GM18907 (cell line): ENCODE results near the gene PREX1.

Experiments used
- ATAC-seq: cut with Tn5 transposase; IDR thresholded peaks from one replicate; pipeline ENCODE4 v1.9.1; 2021; ENCODE audit warnings: mild to moderate bottlenecking, moderate library complexity; ENCODE audit not compliant: unreplicated experiment

Gene PREX1

GRCh38 chr20:48615871-48616270 lies 211.9 kb downstream of the PREX1 start:
- ATAC-seq = no peak

- no peak for ATAC-seq
Observed at GRCh38 chr20:48614593-48615274, 213.1 kb downstream of the PREX1 start.

- no peak for ATAC-seq
Observed at GRCh38 chr20:48613926-48614325, 213.9 kb downstream of the PREX1 start.

- ATAC-seq = no peak
Observed at GRCh38 chr20:48612335-48612734, 215.5 kb downstream of the PREX1 start.

GRCh38 chr20:48610996-48611395 lies 216.8 kb downstream of the PREX1 start:
- no peak for ATAC-seq

- peak; percentile 84 for ATAC-seq
Observed at GRCh38 chr20:48609491-48609978, 218.3 kb downstream of the PREX1 start.

GRCh38 chr20:48608756-48609155 lies 219.0 kb downstream of the PREX1 start:
- ATAC-seq = no peak

GRCh38 chr20:48607544-48607865 lies 220.3 kb downstream of the PREX1 start:
- no peak for ATAC-seq

- ATAC-seq = no peak
Observed at GRCh38 chr20:48606841-48607543, 220.8 kb downstream of the PREX1 start.

- no peak for ATAC-seq
Observed at GRCh38 chr20:48606172-48606840, 221.5 kb downstream of the PREX1 start.

GRCh38 chr20:48605364-48606171 lies 222.2 kb downstream of the PREX1 start:
- ATAC-seq = no peak

- ATAC-seq = no peak
Observed at GRCh38 chr20:48604936-48605335, 222.9 kb downstream of the PREX1 start.

GRCh38 chr20:48604426-48604825 lies 223.4 kb downstream of the PREX1 start:
- ATAC-seq = no peak

GRCh38 chr20:48603819-48604405 lies 223.9 kb downstream of the PREX1 start:
- ATAC-seq = no peak

GRCh38 chr20:48603116-48603818 lies 224.5 kb downstream of the PREX1 start:
- ATAC-seq = no peak

- no peak for ATAC-seq
Observed at GRCh38 chr20:48601798-48602197, 226.0 kb downstream of the PREX1 start.

GRCh38 chr20:48600470-48600945 lies 227.3 kb downstream of the PREX1 start:
- no peak for ATAC-seq

GRCh38 chr20:48599748-48600469 lies 227.9 kb downstream of the PREX1 start:
- no peak for ATAC-seq

GRCh38 chr20:48599106-48599747 lies 228.6 kb downstream of the PREX1 start:
- no peak for ATAC-seq
